CD4-positive, alpha-beta T cell treated with Interleukin-4 for 1 hour (primary cell): ENCODE data around the gene GATA3.
A peak's percentile ranks its signal among the peaks of the same experiment; 100 is the strongest.
"Not testable (repeated sequence)": the region's sequence is repeated elsewhere in the genome, so short reads cannot be mapped to it uniquely, and the experiment has no call there.

Source experiments
- DNase-seq, 2 donors: peaks; one replicate each; pipeline ENCODE4 v3.0.0-alpha.2; 2020 to 2022

The GATA3 gene

DNA sequence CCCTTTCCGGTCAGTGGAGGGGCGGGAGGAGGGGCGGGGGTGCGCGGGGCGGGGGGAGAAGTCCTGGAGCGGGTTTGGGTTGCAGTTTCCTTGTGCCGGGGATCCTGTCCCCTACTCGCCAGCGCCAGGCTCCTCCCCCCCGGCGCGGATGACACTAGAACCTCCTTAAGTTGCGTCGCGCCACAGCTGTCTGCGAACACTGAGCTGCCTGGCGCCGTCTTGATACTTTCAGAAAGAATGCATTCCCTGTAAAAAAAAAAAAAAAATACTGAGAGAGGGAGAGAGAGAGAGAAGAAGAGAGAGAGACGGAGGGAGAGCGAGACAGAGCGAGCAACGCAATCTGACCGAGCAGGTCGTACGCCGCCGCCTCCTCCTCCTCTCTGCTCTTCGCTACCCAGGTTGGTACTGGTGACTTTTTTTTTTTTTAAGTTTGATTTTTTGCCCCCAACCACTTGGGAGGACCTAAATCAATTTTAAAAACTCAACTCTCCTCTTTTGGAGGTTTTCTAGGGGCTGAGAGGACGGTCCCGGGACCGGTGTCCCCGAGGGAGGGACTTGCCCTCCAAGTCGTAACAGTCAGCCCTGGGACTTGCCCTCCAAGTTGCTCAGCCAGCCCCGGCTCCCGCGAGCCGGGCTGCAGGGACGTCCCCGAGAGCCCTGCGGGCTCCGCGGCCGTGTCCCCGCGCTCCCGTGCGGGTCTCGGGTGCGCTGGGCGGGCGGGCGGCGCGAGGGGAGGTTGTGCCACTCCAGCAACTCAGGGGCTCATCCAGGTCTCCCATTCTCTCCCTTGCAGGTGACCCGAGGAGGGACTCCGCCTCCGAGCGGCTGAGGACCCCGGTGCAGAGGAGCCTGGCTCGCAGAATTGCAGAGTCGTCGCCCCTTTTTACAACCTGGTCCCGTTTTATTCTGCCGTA, at the start of gene GATA3:
TSS of gene GATA3 (plus strand) at position 195 of the 914 bp plus-strand sequence. CDS start 968 bp downstream, outside the sequence.
- peak; percentile 81 to 87 for DNase-seq

DNA sequence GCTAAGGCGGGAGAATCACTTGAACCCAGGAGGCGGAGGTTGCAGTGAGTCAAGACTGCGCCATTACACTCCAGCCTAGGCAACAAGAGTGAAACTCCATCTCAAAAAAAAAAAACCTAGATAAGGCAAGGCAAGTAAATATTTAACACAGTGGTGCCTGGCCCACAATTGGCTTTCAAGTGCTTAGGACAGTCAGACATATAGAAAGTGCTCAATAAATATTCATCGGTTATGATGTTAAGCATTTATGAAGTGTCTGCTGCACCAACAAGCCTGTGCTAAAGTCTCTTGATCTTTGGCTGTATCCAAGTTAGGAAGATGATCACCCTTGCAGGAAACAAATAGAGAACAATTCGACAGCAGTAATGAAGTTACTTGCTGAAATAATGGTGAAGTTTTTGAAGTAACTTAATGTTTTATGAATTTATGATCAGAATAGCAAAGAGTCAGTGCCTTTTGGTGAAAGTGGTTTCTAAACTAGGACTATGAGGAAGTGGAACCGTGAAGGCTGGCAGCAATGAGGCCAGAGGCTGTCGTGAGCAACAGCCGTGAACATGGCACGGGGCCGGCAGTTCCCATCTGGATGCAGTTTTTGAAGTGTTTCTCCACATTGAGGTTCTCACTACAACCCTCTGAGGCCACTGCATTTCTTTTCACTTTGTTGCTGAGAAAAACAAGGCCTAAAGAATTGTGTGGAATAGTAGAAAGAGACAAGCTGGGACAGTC, 48.1 kb upstream of the GATA3 start:
- no peak for DNase-seq

DNA sequence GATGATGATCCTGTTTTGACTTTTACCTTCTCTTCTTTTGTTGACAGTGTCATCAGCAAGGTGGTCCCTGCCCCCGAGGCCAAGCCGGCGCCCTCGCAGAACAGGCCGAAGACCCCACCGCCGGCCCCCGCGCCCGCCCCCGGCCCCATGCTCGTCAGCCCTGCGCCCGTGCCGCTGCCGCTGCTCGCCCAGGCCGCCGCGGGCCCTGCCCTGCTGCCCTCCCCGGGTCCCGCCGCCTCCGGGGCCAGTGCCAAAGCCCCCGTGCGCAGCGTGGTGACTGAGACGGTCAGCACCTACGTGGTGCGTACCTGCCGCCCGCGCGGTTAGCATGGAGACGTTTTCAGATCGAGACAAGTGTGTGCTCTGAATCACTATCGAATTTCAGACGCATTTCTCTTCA, 45.5 kb upstream of the GATA3 start:
- no peak for DNase-seq

DNA sequence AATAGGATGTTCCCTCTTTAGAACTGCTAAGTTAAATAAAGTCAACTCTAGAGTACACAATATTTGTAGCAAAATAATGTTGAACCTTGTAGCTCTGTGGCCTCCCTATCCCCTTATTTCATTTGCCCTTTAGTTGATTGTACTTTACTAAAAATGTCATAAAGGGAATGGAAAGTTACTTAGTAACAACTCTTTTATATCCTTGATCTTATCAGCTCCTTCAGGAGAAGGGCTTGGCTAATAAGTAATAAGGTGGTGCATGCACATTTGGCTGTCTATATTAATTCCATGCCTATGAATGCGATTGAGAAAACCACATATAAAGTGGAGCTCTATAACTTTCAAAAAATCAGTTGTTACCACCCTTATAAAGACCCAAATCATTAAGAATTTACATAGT, 41.5 kb upstream of the GATA3 start:
- no peak for DNase-seq

DNA sequence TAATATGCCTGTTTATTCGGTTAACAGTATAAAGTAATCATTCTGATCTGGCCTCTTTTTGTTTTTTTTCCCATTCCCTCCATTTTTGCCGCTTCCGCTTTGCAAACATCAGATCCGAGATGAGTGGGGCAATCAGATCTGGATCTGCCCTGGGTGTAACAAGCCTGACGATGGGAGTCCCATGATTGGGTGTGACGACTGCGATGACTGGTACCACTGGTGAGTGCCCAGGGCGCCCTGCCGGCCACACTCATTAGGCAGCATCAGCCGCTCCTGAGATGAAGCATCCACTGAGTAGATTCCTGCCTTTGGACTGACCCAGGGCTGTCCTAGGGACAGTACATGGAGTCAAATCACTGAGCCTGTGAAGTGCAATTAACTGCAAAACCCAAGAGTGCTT, 40.9 kb upstream of the GATA3 start:
- DNase-seq, result no peak

DNA sequence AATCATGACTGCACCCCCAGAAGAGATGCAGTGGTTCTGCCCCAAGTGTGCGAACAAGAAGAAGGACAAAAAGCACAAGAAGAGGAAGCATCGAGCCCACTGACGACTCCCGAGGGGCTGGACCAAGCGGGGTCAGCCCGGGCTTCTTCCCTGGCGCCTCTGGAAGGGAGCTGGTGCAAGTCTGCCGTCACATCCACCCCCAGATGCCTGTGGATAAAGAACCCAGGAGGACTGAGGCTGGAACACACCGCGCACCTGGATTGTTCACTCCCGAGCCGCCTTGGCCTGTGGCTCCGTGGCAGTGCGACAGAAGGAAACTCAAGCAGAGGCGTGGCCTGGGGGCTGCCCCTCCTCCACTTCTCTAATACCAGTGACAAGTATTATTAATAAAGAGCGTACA, 39.8 kb upstream of the GATA3 start:
- DNase-seq, result no peak

DNA sequence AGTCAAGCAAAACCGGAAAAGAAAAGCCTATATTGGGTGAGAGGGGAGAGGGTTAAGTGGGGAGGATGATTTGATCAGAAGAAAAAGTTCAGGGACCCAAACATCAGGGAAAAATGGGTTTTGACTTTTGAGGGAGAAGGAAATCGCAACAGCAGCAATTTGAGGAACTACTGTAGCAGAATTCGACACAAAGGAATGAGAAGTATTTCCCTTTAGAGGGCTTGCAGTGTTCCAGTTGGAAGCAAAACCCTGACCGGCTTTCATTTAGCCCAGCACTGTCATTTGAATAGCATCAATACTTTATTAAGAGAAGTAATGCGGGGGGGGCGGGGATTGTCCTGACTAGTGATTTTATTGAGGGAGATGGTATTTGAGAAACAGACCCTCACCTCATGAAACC, 37.2 kb upstream of the GATA3 start:
- DNase-seq, result no peak

DNA sequence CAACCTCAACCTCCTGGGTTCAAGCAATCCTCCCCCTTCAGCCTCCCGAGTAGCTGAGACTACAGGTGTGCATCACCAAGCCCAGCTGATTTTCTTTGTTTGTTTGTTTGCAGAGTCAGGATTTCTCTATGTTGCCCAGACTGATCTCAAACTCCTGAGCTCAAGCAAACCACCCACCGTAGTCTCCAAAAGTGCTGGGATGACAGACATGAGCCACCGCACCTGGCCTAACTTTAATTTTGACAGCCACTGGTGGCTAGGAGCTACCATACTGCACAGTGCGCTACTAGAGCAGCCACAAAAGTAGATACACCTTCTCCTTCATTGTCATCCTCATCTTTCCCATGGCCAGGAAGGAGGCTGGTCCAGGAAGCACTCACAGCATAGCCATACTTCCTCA, 31.2 kb upstream of the GATA3 start:
- no peak for DNase-seq

DNA sequence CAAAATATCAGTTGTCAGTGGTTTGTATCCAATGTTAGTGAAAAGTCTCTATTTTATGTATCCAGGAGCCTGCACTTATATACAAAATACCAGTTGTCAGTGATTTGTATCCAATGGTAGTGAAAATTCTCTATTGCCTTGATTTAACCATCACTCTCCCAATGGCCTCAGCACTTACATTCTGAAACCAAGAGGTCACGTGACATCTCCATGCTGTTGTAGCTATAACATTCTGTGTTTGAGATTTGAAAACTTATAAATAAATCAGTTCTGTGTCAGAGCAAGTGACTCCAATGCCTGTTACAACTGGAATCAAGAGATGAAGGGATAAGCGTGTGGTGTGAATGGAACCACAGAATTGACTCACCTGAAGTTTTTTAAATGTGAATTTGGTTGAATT, 30.6 kb upstream of the GATA3 start:
- no peak for DNase-seq

DNA sequence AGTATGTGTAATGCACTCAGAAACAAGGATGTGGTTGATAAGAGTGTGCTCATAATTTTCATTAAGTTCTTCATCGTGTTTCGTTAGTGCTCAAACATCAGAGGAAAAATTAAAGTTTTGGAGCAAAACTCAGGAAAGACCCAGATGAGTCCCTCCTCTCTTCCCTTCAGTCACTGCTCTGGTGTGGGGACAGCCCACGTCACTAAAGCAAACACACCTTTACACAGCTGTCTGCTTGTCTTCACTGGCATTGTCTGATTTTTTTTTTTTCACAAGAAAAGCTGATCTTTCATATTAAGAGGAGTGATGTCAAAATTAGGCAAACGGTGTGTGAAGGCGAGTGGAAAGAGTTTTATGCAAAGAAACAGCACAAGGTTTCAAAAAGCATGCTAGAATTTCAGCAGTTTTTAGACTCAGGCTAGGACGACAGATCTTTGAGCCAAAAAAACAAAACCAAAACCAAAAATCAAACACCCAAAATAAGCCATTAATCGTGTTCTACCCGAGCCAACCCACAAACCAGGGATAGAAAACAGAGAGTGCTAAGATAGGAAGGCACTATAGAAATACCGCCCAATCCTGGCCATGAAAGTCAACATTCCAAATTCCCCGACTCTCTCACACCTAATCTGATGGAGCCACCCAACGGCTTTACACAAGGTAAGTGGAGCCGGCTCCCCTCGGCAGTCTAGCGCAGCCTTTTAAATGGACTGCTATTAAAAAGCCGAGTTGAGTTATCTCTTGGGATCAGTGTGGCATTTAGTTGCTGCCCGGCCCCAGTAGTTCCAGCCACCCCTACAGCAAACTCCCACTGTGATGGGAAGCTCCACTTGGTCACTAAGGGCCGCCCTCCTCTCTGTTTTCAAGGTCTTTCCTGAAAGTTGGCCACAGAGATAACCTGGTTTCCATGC, 27.9 kb upstream of the GATA3 start:
- no peak for DNase-seq

DNA sequence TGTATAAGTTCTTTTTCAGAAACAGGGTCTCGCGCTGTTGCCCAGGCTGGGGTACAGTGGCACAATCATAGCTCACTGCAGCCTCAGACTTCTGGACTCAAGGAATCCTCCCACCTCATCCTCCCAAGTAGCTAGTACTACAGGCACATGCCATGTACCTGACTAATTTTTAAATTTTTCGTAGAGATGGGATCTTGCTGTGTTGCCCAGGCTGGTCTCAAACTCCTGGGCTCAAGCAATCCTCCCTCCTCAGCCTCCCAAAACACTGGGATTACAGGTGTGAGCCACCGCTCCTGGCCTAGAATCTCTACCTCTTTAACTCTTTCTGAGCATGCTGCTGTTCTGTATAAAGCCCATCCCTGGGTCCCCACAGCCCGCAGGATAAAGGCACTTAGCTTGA, 23.3 kb upstream of the GATA3 start:
- DNase-seq, result not testable (repeated sequence)

DNA sequence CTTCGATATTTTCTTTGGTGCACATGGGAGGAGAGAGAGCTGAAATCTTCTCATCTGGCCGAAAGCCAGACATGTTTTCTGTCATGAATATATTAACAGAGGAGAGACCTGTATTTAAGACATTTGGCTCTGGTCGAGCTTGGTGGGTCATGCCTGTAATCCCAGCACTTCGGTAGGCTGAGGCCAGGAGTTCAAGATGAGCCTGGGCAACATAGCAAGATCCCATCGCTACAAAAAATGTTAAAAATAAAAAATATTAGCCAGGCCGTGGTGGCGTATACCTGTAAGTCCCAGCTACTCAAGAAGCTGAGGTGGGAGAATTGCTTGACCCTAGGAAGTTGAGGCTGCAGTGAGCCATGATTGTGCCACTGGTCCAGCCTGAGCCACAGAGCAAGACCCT, 21.9 kb upstream of the GATA3 start:
- DNase-seq, result no peak

DNA sequence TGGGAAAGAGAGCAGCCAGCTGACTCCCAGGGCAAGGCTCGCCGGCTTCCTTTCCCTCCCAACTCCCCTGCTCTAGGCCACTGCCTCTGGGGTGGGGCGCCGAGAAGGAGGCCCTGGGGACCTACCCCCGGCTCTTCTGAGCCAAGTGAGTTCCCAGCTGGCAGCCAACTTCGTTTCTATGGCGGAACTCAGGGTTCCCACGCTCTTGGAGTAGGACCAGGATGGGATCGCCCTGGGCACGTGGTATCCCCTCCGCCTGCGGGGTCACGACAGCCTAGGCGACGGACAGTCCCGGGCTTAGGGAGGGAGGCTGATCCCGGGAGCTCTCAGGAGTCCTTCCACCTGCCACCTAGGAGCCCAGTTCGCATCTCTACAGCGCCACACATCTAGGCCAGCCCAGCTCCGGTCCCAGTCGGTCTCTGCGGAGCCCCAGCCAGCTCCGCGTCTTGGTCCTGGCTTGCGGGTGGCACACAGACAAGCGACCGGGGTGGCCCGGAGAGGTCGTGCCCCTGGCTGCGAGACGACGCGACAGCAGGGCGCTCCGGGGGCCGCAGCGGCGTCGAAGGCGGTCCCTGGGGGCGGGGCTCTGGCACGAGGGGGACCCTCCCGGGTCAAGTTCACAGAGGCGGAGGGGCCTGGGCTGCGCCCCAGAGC, 20.5 kb upstream of the GATA3 start:
- DNase-seq, result no peak

DNA sequence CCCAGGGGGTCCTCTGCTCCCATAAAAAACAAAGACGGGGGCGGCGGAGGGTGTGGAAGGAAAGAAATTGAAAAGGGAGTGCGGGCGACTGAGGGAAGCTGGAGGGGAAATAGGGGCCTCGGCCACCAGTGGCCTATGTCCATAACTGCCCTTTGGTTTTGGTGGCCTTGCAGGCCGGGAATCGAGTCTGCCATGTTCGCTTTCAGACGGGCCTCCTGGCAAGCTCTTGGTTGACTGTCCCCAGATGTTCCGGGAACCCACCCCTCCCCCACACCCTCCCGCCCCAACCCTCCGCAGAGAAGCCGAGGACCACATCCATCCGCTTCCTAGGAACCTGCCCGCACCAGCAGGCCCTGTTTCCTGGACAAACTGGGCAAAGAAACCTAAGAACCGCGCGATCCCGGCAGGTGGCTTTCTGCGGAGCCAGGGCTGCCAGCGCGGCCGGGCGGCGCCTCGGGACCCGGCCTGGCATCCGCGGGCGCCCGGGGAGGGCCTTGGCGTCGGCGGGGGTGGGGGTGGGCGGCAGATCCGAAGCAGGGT, 20.0 kb upstream of the GATA3 start:
- DNase-seq, result peak in 1 of 2 donors; percentile 9

DNA sequence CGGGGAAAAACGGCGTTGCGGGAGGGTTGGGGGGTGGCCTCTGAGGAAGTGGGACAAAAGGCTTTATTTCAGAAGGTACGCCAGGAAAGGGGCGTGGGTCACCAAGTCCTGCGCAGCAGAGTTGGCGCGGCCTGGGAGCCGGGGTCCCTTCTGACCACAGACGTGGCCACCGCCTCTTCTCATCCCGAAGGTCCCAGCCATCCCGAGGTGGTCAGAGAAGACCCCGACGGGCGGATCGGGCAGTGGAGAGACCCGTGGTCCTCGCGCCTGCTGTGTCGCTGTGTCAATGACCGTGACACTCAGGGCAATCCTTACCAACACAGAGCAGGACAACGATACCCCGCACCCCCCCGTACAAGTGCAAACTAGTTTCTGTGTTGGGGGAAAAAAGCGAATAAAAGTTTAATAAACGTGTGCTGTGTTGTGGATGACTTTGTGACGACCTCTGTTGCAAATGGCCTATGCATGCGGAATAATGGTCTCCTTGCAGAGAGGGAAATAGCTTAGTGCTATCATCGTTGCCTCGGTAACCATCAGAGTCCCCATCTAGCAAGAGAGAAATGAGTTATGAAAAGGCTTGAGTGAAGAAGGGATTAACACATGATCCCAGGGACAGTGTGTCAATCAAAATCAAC, 19.4 kb upstream of the GATA3 start:
- DNase-seq, result peak in 1 of 2 donors; percentile 16

DNA sequence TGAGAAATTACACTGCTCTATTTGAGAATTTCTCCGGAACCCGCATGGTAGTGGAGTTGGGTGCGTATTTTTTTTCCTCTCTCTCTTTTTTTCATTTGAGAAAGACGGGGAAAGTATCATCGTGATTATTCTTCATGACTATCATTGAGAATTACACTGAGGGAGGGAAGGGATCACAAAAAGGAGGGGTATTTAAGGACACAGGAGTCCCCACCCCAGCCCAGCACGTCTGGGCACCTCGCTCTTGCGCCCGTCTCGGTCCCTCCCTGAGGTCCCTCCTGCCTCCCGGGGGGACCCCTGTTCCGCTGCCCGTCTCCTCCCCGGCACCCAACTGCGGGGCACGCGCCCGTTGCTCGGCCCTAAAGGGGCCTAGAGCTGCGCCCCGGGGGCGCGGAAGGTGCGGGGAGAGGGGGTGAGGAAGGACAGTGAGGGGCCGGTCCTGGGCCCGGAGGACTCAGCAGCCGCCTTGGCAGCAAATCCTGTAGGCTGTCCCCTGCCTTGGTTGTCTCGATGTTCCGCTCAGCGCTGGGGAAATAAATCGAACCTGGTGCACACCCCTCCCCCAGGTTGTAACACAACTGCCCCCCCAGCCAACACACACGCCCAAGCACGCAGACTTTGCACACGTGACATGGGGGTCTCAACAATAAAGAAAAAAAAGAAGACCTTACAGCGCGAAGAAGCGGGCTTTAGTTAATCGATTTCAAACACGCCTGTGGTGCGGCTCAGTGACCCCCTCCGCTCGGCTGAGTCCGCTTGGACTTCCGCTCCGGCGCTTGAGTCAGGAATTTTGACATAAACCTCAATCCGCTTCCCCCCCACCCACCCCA, 18.6 kb upstream of the GATA3 start:
- peak in 1 of 2 donors; percentile 8 for DNase-seq

DNA sequence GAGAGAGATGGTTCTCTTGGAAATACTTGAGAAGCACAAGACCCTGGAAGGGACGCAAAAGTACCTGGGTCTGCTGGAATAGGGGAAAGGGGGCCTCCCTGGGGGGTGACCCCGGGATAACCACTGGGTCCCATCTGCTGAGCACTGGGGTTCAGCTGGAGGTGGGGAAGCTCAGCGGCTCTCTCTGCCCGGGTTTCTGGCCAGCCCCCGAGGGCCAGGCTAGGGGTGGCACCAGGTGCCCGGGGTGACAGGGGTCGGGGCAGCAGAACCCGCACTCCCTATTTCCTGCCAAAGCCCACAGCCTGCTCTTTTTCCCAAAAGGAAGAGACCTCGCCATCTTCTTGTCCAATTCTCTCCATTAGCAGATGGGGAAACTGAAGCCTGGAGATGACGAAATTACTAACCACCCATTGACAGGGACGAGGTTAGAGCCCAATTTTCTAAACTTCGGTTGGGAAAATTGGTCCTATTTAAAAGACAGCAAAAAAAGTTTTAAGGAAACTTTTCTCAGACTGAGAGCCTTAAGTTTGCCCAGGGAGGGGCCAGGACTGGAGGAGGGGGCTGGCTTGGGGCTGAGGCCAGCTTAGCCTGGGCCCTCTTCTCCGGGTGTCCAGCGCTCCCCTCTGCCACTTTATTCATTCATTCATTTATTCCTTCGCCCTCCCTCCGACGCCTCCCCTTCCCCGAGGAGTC, 17.8 kb upstream of the GATA3 start:
- DNase-seq, result peak in 1 of 2 donors; percentile 9

DNA sequence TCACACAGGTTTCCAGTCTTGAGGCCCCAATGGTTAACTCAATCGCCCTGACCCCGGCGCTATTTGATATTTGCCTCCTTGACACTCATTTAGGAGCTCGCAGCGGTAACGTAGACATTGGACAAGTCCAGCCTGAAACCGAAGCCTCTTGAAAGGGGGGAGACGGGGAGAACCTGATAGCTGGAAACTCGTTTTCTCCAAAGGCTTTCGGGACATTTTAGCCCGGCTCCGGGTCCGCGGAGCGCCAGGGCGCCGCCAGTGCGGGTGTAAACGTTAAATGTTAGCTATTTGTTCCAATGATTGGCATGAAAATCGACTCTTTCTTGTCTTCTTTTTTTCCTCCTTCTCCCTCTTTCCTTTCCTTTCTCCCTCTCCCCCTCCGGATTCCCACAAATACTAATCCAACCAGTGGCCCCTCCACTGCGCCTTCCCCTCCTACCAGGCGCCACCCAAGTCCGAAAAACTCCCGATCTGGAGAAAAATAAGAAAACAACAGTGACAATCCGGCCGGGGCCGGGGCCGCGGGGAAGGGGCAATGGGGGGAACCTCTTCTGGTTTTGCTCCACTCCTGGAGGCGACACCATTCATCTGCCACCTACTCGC, 17.2 kb upstream of the GATA3 start:
- peak in 1 of 2 donors; percentile 16 for DNase-seq
